K562 (cell line): ENCODE measurements around the gene DHCR24. TPM values are rescaled to one million over a fixed set of nuclear protein-coding genes. Genes with fewer than 3 reads are reported as not detected.

Source experiments
- ATF4 ChIP-seq: fragments of 450-650 bp; formaldehyde crosslinking; IDR thresholded peaks from 2 replicates; pipeline ENCODE4 v1.4.0; 2022; ENCODE audit warnings: mild to moderate bottlenecking, moderate library complexity
- CBFA2T2 ChIP-seq: fragments of 450-650 bp; conservative IDR thresholded peaks from 2 replicates; pipeline ENCODE4 v1.6.1; 2017; ENCODE audit warnings: mild to moderate bottlenecking
- CEBPG ChIP-seq, 3 experiments: fragments of 200-800 bp in 1 of 3; sonication (Bioruptor generic) in 1 of 3; sonication (generic) in 1 of 3; formaldehyde crosslinking in 1 of 3; IDR thresholded peaks in 2 of 3; conservative IDR thresholded peaks in 1 of 3; 2 replicates each; pipeline versions ENCODE4 v1.6.1 to v1.8.0; 2016 to 2022; ENCODE audit warnings: missing compliant biosample characterization in 2 of 3, missing genetic modification characterization in 2 of 3, mild to moderate bottlenecking in 1 of 3, missing genetic modification reagents in 1 of 3
- CREM ChIP-seq: IDR thresholded peaks from 2 replicates; pipeline ENCODE4 v1.6.1; 2014; ENCODE audit warnings: antibody characterized with exemption, low read depth
- HEY1 ChIP-seq: fragments of 250-450 bp; sonication (Bioruptor Pico); IDR thresholded peaks from 2 replicates; pipeline ENCODE4 v1.5.0; 2020; ENCODE audit warnings: mild to moderate bottlenecking, moderate library complexity, borderline replicate concordance
- MGA ChIP-seq: fragments of 450-650 bp; IDR thresholded peaks from 2 replicates; pipeline ENCODE4 v1.6.1; 2016; ENCODE audit warnings: mild to moderate bottlenecking, moderate library complexity
- NCOR1 ChIP-seq: fragments of 450-650 bp; IDR thresholded peaks from 2 replicates; pipeline ENCODE4 v1.6.1; 2016; ENCODE audit warnings: mild to moderate bottlenecking, moderate library complexity
- PML ChIP-seq: IDR thresholded peaks from 2 replicates; pipeline ENCODE4 v1.6.1; 2012; ENCODE audit warnings: low read length, inconsistent platforms
- SAFB2 ChIP-seq: fragments of 200-400 bp; formaldehyde crosslinking; IDR thresholded peaks from 2 replicates; pipeline ENCODE4 v1.6.1; 2018; ENCODE audit warnings: borderline replicate concordance, low read length, low read depth, moderate library complexity; ENCODE audit not compliant: severe bottlenecking
- TRIM24 ChIP-seq, 2 experiments: fragments of 450-650 bp; IDR thresholded peaks; 2 replicates each; pipeline ENCODE4 v1.6.1; 2016
- ZBTB2 ChIP-seq: fragments of 450-650 bp; IDR thresholded peaks from 2 replicates; pipeline ENCODE4 v1.6.1; 2016; ENCODE audit warnings: antibody characterized with exemption
- ZFX ChIP-seq: sonication (generic); formaldehyde crosslinking; IDR thresholded peaks from 2 replicates; pipeline ENCODE4 v1.8.0; 2022; ENCODE audit warnings: mild to moderate bottlenecking, missing genetic modification reagents, moderate library complexity
- ZNF707 ChIP-seq: fragments of 250-450 bp; sonication (Bioruptor Pico); conservative IDR thresholded peaks from 2 replicates; pipeline ENCODE4 v1.8.0; 2022; ENCODE audit warnings: inconsistent platforms, mild to moderate bottlenecking, moderate library complexity
- polyA plus RNA-seq, 8 experiments: library from polyadenylated mRNA; depleted of rRNA in 4 of 8; stranded (reverse) in 5 of 8; unstranded in 3 of 8; fragments of >200 nt; fragmentation: Nextera tagmentation in 2 of 8; fragmentation: Illumina TruSeq in 1 of 8; extraction: Ambion mirVana in 2 of 8; extraction: Trizol in 1 of 8; gene quantifications; 2 replicates each; pipeline versions ENCODE4 v1.2.1 to v1.2.3, GENCODE V29; 2011 to 2014; ENCODE audit warnings: inconsistent platforms in 1 of 8, missing spikeins in 1 of 8
- total RNA-seq, 7 experiments: library from RNA; depleted of rRNA in 6 of 7; stranded (reverse); fragments of >200 nt in 6 of 7; fragmentation: Illumina TruSeq in 2 of 7; extraction: Trizol in 2 of 7; gene quantifications; 2 replicates each; pipeline versions ENCODE4 v1.2.1 to v1.2.3, GENCODE V29; 2011 to 2021; ENCODE audit warnings: low replicate concordance in 1 of 7

Gene DHCR24
- total and polyA plus RNA-seq, 9 of the 15 experiments (the other 6 are each of a cell fraction or from before 2014, with no cell fraction given): 23.4 to 161 (median 79.9) TPM

DNA sequence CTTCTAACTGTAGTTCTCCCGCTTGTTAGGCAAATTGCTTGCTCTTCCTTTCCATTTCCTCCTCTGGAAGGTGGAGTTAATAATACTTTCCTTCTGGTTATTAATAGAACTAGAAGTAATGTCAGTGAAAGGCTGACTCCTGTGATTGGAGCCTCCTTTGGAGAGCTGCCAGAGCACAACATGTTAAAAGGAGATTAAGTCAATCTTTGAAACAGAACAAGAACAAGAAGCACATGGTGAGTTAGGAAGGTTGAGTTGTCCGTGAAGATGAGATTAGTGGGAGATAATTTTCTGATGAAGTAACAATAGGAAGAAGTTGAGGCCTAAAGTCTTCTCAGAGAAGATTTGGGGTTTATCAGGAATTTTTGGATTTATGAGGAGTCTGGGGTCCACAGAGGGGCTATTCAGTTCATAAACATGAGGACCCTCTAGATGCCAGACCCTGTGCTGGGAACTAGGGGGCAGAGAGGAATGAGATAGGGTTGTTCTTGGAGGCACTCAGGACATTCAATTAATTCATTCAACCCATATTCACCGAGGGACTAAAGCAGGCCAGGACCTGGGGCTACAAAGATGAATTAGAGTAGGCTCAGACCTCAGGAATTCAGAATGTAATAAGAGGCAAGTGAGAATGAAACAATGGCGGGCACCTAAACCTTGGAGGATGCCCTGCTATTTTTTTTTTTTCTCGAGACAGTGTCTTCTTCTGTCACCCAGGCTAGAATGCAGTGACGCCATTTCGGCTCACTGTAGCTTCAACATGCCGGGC is 40.7 kb upstream of the DHCR24 start (continued):
- TF ChIP-seq MGA (peak; percentile 50; the same call in 1 of the 2 replicates), CBFA2T2 (peak; percentile 76), NCOR1 (peak; percentile 71), HEY1 (CRISPR knock-in tag) (no peak), CREM (no peak), ZBTB2 (no peak), TRIM24 (IDR thresholded peaks at IDR 0.05) (peak; percentile 22 to 45; a peak in 2 of 4 replicates), CEBPG (CRISPR knock-in tag; IDR thresholded peaks at IDR 0.05) (no peak), CEBPG (tag; conservative IDR thresholded peaks at IDR 0.05 in 1 of 2, IDR thresholded peaks at IDR 0.05 in 1 of 2) (no peak), PML (peak; percentile 72), ZFX (CRISPR knock-in tag) (peak; percentile 30; the same call in 1 of the 2 replicates), SAFB2 (no peak), ZNF707 (CRISPR knock-in tag) (no peak), ATF4 (CRISPR knock-in tag) (no peak)
